HepG2 (cell line): Measurements from ENCODE around the gene MRGPRG.

Experiments
- ATAD3A ChIP-seq: sonication (generic); formaldehyde crosslinking; IDR thresholded peaks from 2 replicates; pipeline ENCODE4 v1.4.0; 2020; ENCODE audit warnings: missing genetic modification reagents
- BCL6 ChIP-seq: IDR thresholded peaks from 2 replicates; pipeline ENCODE4 v1.6.1; 2016; ENCODE audit warnings: missing genetic modification reagents, missing compliant biosample characterization
- EZH2 ChIP-seq: conservative IDR thresholded peaks from 2 replicates; pipeline ENCODE4 v1.6.1; 2012; ENCODE audit warnings: mild to moderate bottlenecking, low read depth, low read length, moderate library complexity
- FOXK2 ChIP-seq: fragments of 450-650 bp; IDR thresholded peaks from 2 replicates; pipeline ENCODE4 v1.6.1; 2016
- HOXA7 ChIP-seq: sonication (generic); formaldehyde crosslinking; IDR thresholded peaks from 2 replicates; pipeline ENCODE4 v1.8.1; 2022; ENCODE audit warnings: mild to moderate bottlenecking, missing genetic modification reagents, moderate library complexity
- JUN ChIP-seq: sonication (generic); formaldehyde crosslinking; IDR thresholded peaks from 2 replicates; pipeline ENCODE4 v1.4.0; 2020; ENCODE audit warnings: mild to moderate bottlenecking, missing genetic modification reagents
- MEIS1 ChIP-seq: sonication (generic); formaldehyde crosslinking; IDR thresholded peaks from 2 replicates; pipeline ENCODE4 v1.9.0; 2021; ENCODE audit warnings: mild to moderate bottlenecking, missing genetic modification reagents, moderate library complexity, borderline replicate concordance
- MXI1 ChIP-seq: IDR thresholded peaks from 3 replicates; pipeline ENCODE4 v1.6.1; 2012; ENCODE audit warnings: low read depth, low read length, inconsistent platforms, borderline replicate concordance
- POLR2A ChIP-seq, 2 experiments: IDR thresholded peaks; 2 replicates each; pipeline ENCODE4 v1.6.1; 2011; ENCODE audit warnings: low read depth in 2 of 2, low read length in 2 of 2, mild to moderate bottlenecking in 1 of 2, moderate library complexity in 1 of 2; ENCODE audit not compliant: insufficient read depth in 1 of 2
- SRSF9 ChIP-seq: fragments of 200-400 bp; formaldehyde crosslinking; IDR thresholded peaks from 2 replicates; pipeline ENCODE4 v1.6.1; 2018; ENCODE audit warnings: borderline replicate concordance, mild to moderate bottlenecking, low read depth, low read length; ENCODE audit not compliant: insufficient read depth, poor library complexity, severe bottlenecking
- TF ChIP-seq, protein P1 (sequence below): sonication (generic); formaldehyde crosslinking; IDR thresholded peaks from 2 replicates; pipeline ENCODE4 v1.4.0; 2020; ENCODE audit warnings: missing genetic modification reagents
- TF ChIP-seq, protein P2 (sequence below): fragments of 450-650 bp; IDR thresholded peaks from 2 replicates; pipeline ENCODE4 v1.6.1; 2016
- TF ChIP-seq, protein P3 (sequence below): sonication (generic); formaldehyde crosslinking; IDR thresholded peaks from 2 replicates; pipeline ENCODE4 v1.5.0; 2020; ENCODE audit warnings: mild to moderate bottlenecking, missing genetic modification reagents, moderate library complexity

DNA sequence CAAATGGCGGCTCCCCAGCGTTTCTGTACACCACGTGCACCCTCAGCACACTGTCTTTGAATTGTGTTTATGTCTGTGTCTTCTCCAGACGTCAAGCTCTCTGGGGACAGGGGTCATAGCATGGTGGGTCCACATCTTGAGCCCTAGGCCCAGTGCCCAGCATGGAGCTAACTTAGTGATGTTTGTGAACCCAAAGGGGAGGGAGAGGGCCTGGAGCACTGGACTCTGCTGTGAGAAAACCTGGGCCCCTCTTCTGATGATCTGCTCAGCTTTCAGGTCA, 4.3 kb downstream of the MRGPRG start:
- TF ChIP-seq, protein P1, sequence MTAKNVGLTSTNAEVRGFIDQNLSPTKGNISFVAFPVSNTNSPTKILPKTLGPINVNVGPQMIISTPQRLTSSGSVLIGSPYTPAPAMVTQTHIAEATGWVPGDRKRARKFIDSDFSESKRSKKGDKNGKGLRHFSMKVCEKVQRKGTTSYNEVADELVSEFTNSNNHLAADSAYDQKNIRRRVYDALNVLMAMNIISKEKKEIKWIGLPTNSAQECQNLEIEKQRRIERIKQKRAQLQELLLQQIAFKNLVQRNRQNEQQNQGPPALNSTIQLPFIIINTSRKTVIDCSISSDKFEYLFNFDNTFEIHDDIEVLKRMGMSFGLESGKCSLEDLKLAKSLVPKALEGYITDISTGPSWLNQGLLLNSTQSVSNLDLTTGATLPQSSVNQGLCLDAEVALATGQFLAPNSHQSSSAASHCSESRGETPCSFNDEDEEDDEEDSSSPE (CRISPR knock-in tag): no peak
- no peak for TF ChIP-seq BCL6 (CRISPR knock-in tag)
- no peak for TF ChIP-seq JUN
- no peak for TF ChIP-seq HOXA7 (CRISPR knock-in tag)
- TF ChIP-seq SRSF9: no peak
- TF ChIP-seq MEIS1 (CRISPR knock-in tag): no peak
- TF ChIP-seq FOXK2: no peak
- no peak for TF ChIP-seq MXI1
- no peak for TF ChIP-seq EZH2
- TF ChIP-seq POLR2A (IDR thresholded peaks at IDR 0.05; ENCODE audit: insufficient read depth in 1 of 2, low read depth in 2 of 2, low read length in 2 of 2): no peak
- TF ChIP-seq ATAD3A (CRISPR knock-in tag): no peak
- TF ChIP-seq, protein P2, sequence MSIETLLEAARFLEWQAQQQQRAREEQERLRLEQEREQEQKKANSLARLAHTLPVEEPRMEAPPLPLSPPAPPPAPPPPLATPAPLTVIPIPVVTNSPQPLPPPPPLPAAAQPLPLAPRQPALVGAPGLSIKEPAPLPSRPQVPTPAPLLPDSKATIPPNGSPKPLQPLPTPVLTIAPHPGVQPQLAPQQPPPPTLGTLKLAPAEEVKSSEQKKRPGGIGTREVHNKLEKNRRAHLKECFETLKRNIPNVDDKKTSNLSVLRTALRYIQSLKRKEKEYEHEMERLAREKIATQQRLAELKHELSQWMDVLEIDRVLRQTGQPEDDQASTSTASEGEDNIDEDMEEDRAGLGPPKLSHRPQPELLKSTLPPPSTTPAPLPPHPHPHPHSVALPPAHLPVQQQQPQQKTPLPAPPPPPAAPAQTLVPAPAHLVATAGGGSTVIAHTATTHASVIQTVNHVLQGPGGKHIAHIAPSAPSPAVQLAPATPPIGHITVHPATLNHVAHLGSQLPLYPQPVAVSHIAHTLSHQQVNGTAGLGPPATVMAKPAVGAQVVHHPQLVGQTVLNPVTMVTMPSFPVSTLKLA: no peak
- TF ChIP-seq, protein P3, sequence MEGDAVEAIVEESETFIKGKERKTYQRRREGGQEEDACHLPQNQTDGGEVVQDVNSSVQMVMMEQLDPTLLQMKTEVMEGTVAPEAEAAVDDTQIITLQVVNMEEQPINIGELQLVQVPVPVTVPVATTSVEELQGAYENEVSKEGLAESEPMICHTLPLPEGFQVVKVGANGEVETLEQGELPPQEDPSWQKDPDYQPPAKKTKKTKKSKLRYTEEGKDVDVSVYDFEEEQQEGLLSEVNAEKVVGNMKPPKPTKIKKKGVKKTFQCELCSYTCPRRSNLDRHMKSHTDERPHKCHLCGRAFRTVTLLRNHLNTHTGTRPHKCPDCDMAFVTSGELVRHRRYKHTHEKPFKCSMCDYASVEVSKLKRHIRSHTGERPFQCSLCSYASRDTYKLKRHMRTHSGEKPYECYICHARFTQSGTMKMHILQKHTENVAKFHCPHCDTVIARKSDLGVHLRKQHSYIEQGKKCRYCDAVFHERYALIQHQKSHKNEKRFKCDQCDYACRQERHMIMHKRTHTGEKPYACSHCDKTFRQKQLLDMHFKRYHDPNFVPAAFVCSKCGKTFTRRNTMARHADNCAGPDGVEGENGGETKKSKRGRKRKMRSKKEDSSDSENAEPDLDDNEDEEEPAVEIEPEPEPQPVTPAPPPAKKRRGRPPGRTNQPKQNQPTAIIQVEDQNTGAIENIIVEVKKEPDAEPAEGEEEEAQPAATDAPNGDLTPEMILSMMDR (CRISPR knock-in tag): no peak
